Vagina (tissue), 2 donors: Measurements from ENCODE around the gene MT3. TPM values are rescaled to one million over a fixed set of nuclear protein-coding genes. Genes with fewer than 3 reads are reported as not detected.
"Not testable (repeated sequence)": the region's sequence is repeated elsewhere in the genome, so short reads cannot be mapped to it uniquely, and the experiment has no call there.

ENCODE experiments used
- DNase-seq, 2 donors: peaks; one replicate each; pipeline ENCODE4 v3.0.0-alpha.2; 2017; ENCODE audit errors: extremely low spot score in 2 of 2
- H3K27ac ChIP-seq: fragments of 200-600 bp; sonication (generic); one replicate; pipeline ENCODE4 v1.5.1; 2019
- H3K27me3 ChIP-seq: fragments of 200-600 bp; sonication (generic); one replicate; pipeline ENCODE4 v1.5.1; 2019
- H3K36me3 ChIP-seq, 2 donors: fragments of 200-600 bp; sonication (generic); one replicate each; pipeline ENCODE4 v1.5.1; 2017 to 2019
- H3K4me1 ChIP-seq: fragments of 200-600 bp; sonication (generic); one replicate; pipeline ENCODE4 v1.5.1; 2019
- H3K4me3 ChIP-seq, 2 donors: fragments of 200-600 bp; sonication (generic); 1 replicate in 1 of 2; 2 replicates in 1 of 2; pipeline ENCODE4 v1.5.1; 2016 to 2019
- H3K9me3 ChIP-seq: fragments of 200-600 bp; sonication (generic); one replicate; pipeline ENCODE4 v1.5.1; 2019
- POLR2A ChIP-seq, 2 donors: fragments of 450-650 bp; IDR thresholded peaks; one replicate each; pipeline ENCODE4 v1.6.1; 2017; ENCODE audit warnings: antibody characterized with exemption in 2 of 2, mild to moderate bottlenecking in 2 of 2, moderate library complexity in 2 of 2
- POLR2AphosphoS5 ChIP-seq, 2 donors: sonication (generic); formaldehyde crosslinking; IDR thresholded peaks; one replicate each; pipeline ENCODE4 v1.9.0; 2017; ENCODE audit warnings: antibody characterized with exemption in 2 of 2, mild to moderate bottlenecking in 2 of 2, low read depth in 1 of 2; ENCODE audit not compliant: insufficient read depth in 1 of 2
- intact Hi-C: fragments of 100-400 bp; cut with DNase I; formaldehyde crosslinking; loops from one replicate; pipeline ENCODE4 v1.15.1; 2023
- total RNA-seq: library from RNA; depleted of rRNA; stranded (reverse); fragments of >200 nt; gene quantifications from one replicate; pipeline ENCODE4 v1.2.3, GENCODE V29; 2016
- TF ChIP-seq, protein P1 (sequence below), 3 experiments: fragments of 450-650 bp in 2 of 3; fragments of 200-600 bp in 1 of 3; sonication (generic) in 1 of 3; IDR thresholded peaks; one replicate each; pipeline ENCODE4 v1.5.1; 2017 to 2019; ENCODE audit warnings: antibody characterized with exemption in 3 of 3, mild to moderate bottlenecking in 2 of 3, moderate library complexity in 2 of 3

Gene MT3
- total RNA-seq, 1 donor from 2014 or later, result 12.8 TPM

DNA sequence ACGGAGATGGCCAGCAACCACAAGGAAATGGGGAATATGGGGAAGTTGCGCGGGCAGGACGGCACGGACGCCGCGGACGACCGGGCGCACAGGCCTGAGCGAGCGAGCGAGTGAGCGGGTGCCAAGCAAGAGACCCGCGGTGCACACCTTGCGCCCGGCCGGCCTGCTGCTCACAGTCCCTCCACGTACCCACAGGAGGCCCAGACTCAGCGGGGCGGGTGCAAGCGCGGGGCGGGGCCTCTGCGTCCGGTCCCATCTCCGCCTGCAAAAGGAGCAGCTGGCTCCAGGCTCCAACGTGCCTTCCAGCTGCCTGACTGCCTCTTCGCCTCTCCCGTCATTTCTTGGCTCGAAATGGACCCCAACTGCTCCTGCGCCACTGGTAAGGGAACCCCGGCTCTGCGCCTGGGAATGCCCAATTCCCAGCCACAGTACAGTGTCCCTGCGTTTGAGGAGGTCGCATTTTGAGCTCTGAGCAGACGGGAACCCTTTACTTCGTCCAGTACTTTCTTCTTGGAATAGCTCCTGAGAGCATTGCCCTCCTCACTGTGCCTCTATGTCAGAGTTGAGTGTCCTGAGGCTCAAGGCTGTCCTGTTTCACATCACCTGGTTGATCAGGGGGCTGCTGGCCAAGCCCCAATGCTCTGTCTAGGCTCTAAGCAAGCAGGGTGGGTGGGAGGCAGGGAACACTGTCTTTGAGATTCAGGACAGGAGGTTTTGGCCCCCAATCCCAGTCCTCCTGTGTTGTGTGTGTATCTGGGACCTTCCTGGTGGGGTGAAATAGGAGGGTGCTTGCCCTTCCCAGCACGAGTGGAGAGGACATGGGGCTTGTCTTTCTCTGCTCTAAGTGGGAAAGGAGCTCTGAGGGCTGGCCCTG is 28.1 kb downstream of the MT3 start:
- Histone ChIP-seq H3K36me3 (no peaks in the 10 kb centered on the region), H3K27ac (peak overlapping the region; percentile 53), H3K4me1 (peaks cover 17% of the 10 kb centered on the region), H3K4me3 (peak overlapping the region; percentile 30 to 52), H3K9me3 (no peaks in the 10 kb centered on the region), H3K27me3 (no peaks in the 10 kb centered on the region)
- no peak for DNase-seq
- intact Hi-C loops, result no loop called here
- TF ChIP-seq POLR2A (IDR thresholded peaks at IDR 0.05) (peak in 1 of 2 donors; percentile 5), POLR2AphosphoS5 (IDR thresholded peaks at IDR 0.05; ENCODE audit: insufficient read depth in 1 of 2, low read depth in 1 of 2) (peak in 1 of 2 donors; percentile 84)
- TF ChIP-seq, protein P1, sequence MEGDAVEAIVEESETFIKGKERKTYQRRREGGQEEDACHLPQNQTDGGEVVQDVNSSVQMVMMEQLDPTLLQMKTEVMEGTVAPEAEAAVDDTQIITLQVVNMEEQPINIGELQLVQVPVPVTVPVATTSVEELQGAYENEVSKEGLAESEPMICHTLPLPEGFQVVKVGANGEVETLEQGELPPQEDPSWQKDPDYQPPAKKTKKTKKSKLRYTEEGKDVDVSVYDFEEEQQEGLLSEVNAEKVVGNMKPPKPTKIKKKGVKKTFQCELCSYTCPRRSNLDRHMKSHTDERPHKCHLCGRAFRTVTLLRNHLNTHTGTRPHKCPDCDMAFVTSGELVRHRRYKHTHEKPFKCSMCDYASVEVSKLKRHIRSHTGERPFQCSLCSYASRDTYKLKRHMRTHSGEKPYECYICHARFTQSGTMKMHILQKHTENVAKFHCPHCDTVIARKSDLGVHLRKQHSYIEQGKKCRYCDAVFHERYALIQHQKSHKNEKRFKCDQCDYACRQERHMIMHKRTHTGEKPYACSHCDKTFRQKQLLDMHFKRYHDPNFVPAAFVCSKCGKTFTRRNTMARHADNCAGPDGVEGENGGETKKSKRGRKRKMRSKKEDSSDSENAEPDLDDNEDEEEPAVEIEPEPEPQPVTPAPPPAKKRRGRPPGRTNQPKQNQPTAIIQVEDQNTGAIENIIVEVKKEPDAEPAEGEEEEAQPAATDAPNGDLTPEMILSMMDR (IDR thresholded peaks at IDR 0.05), result peak in 1 of 3 experiments; percentile 14

DNA sequence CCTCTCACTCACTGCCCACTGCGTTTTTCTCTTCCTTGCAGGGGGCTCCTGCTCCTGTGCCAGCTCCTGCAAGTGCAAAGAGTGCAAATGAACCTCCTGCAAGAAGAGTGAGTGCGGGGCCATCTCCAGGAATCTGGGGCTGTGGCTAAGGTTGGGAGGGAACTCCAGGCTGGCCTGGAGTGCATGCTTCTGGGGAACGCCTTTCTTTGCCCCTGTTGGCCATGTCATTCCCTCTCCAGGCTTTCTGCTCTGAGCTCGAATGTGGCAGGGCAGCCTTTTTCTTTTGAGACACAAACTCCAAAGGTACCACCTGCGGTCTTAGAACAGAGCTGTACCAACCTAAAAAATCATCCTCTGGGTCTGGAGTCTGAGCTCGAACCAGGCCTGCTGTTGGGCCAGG is 28.8 kb downstream of the MT3 start:
- Histone ChIP-seq H3K9me3 (no peaks in the 10 kb centered on the region), H3K4me1 (peaks cover 17% of the 10 kb centered on the region), H3K27me3 (no peaks in the 10 kb centered on the region), H3K27ac (no peak overlapping the region), H3K36me3 (no peaks in the 10 kb centered on the region), H3K4me3 (peak overlapping the region in 1 of 2 donors; percentile 52)
- TF ChIP-seq, protein P1 (IDR thresholded peaks at IDR 0.05), result no peak
- TF ChIP-seq POLR2AphosphoS5 (IDR thresholded peaks at IDR 0.05; ENCODE audit: insufficient read depth in 1 of 2, low read depth in 1 of 2) (no peak), POLR2A (IDR thresholded peaks at IDR 0.05) (no peak)
- no peak for DNase-seq
- intact Hi-C loops, result no loop called here

DNA sequence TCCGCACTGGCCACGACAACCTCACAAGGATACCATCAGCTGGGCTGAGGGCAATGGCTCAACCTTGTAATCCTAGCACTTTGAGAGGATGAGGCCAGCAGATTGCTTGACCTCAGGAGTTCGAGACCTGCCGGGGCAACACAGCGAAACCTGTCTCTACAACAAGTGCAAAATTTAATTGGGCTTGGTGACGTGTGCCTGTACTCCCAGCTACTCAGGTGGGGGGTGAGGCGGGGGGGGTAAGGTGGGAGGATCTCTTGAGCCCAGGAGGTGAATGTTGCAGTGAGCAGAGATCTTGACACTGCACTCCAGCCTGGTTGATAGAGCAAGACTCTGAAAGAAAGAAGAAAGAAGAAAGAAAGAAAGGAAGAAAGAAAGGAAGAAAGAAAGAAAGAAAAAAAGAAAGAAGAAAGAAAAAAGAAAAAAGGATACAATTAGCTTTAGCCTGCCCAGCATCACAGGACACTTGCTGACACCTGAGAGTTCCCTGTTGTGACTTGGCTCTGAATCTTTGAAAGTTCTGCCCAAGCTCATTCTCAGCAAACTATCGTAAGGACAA is 31.1 kb downstream of the MT3 start:
- no peak overlapping the region for H3K27ac ChIP-seq
- TF ChIP-seq, protein P1 (IDR thresholded peaks at IDR 0.05), result no peak
- TF ChIP-seq POLR2A (IDR thresholded peaks at IDR 0.05) (no peak), POLR2AphosphoS5 (IDR thresholded peaks at IDR 0.05; ENCODE audit: insufficient read depth in 1 of 2, low read depth in 1 of 2) (no peak)
- no peak for DNase-seq
- intact Hi-C loops, result no loop called here
- no peak overlapping the region for H3K4me3 ChIP-seq
- H3K9me3 ChIP-seq, result no peaks in the 10 kb centered on the region
- no peaks in the 10 kb centered on the region for H3K36me3 ChIP-seq
- H3K4me1 ChIP-seq, result peaks cover 22% of the 10 kb centered on the region
- H3K27me3 ChIP-seq, result no peaks in the 10 kb centered on the region

DNA sequence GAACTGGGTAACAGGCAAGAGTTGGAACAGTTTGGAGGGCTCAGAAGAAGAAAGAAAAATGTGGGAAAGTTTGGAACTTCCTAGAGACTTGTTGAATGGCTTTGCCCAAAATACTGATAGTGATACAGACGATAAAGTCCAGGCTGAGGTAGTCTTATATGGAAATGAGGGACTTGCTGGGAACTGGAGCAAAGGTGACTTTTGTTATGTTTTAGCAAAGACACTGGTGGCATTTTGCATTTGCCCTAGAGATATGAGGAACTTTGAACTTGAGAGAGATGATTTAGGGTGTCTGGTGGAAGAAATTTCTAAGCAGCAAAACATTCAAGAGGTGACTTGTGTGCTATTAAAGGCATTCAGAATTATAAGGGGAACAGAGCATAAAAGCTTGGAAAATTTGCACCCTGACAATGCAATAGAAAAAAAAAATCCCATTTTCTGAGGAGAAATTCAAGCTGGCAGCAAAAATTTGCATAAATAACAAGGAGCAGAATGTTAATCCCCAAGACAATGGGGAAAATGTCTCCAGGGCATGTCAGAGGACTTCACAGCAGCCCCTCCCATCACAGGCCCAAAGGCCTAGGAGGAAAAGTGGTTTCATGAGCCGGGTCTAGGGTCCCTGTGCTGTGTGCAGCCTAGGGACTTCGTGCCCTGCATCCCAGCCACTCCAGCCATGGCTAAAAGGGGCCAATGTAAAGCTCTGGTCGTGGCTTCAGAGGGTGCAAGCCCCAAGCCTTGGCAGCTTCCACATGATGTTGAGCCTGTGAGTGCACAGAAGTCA is 32.5 kb downstream of the MT3 start:
- peaks cover 28% of the 10 kb centered on the region for H3K4me1 ChIP-seq
- intact Hi-C loops, H3K36me3 ChIP-seq, H3K9me3 ChIP-seq, H3K27ac ChIP-seq, H3K4me3 ChIP-seq, DNase-seq, H3K27me3 ChIP-seq: not testable (repeated sequence)

DNA sequence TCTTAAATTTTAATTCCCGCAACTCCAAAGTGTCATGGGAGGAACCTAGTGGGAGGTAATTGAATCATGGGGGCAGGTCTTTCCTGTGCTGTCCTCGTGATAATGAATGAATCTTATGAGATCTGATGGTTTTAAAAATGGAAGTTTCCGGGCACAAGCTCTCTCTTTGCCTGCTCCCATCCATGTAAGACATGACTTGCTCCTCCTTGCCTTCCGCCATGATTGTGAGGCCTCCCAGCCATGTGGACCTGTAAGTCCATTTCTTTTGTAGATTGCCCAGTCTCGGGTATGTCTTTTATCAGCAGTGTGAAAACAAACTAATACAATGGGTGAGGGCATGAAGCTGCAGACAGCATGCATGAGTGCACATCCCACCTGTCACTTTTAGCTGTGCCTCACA is 33.9 kb downstream of the MT3 start:
- intact Hi-C loops, H3K9me3 ChIP-seq, H3K4me3 ChIP-seq, DNase-seq, H3K27me3 ChIP-seq, H3K36me3 ChIP-seq, H3K27ac ChIP-seq: not testable (repeated sequence)
- peaks cover 19% of the 10 kb centered on the region for H3K4me1 ChIP-seq
